Measurements from ENCODE around the gene PHKA1.
"Not testable (repeated sequence)": the region's sequence is repeated elsewhere in the genome, so short reads cannot be mapped to it uniquely, and the experiment has no call there.

The PHKA1 gene

DNA sequence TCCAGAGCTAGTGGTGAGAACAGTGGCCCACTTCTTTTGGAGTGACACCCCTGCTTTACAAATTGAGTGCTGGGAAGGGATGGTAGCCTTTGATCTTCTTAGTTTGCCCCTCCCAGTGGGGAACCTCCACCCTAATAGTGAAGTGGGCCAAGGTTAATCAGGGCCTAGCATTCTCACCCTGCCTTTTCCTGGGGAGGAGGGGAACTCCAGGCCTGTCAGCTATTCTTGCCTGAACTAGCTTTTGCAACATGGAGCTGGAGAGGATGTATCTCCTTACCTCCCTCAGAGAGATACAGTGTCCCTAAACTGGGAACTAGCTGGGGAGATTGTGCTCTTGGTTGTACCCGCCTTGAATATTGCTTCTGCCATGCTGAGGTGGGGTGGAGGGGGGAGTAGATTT lies 20.6 kb downstream of the PHKA1 start:
- CTCF ChIA-PET = no interaction called here
- POLR2A ChIA-PET (ENCODE audit: low non-redundant PET) = no interaction called here
- no peak for DNase-seq (ENCODE audit: low spot score)

DNA sequence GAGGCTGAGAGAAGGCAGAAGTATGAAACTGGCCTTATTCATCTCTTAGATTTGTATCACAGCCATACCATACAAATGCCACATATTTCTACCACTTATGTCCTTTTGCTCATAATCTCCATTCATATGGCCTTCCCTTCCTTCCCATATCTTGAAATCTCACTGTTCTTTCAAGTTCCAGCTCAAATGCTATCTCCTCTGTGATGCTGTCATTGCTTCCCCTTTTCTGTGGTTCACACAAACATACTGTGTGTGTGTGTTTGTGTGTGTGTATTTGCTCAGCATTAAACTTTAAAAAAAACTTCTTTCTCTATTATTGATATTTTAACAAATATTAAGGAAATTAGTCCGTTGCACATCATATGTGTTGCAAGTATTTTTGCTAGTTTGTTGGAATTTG lies 26.7 kb downstream of the PHKA1 start:
- DNase-seq (ENCODE audit: low spot score) = no peak
- CTCF ChIA-PET = interaction anchor here (0.7 kb wide), 1 partner anchor 66 kb away, joined by 3 read pairs; no protein-coding TSS in a partner anchor

More for the DNA sequence above, 20.6 kb downstream of the PHKA1 start:
- no peak overlapping the region for H3K27ac ChIP-seq
- TF ChIP-seq, protein P1, sequence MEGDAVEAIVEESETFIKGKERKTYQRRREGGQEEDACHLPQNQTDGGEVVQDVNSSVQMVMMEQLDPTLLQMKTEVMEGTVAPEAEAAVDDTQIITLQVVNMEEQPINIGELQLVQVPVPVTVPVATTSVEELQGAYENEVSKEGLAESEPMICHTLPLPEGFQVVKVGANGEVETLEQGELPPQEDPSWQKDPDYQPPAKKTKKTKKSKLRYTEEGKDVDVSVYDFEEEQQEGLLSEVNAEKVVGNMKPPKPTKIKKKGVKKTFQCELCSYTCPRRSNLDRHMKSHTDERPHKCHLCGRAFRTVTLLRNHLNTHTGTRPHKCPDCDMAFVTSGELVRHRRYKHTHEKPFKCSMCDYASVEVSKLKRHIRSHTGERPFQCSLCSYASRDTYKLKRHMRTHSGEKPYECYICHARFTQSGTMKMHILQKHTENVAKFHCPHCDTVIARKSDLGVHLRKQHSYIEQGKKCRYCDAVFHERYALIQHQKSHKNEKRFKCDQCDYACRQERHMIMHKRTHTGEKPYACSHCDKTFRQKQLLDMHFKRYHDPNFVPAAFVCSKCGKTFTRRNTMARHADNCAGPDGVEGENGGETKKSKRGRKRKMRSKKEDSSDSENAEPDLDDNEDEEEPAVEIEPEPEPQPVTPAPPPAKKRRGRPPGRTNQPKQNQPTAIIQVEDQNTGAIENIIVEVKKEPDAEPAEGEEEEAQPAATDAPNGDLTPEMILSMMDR (conservative IDR thresholded peaks at IDR 0.05; ENCODE audit: low read depth) = no peak

DNA sequence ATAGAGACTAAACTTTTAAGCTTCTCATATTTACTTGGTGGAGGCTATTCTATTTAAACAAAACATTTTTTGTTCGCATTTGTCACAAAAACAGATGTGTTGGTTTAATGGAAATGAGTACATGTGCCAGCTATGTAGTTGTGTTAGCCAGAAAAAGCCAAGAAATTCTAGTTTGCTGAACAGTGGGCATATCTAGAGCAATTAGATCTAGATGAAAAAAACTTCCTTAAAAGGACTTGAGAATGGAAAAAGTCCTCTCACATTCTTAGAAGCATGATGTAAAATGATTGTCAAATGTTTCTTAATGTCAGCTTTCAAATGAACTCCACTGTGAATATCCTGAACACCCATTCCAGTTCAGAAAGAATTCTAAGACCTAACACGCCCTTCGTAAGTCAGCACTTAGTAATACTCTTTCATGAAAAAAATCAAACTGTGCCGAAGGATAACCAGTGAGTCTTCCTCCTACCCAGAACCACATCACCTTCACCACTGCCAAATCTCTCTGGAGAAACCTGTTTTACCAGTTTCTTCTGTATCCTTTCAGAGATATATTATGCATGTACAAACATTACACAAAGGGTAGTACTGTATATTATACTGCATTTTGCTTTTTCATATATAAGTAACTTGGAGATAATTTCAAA lies 28.2 kb downstream of the PHKA1 start:
- H3K27ac ChIP-seq = no peak overlapping the region
- TF ChIP-seq, protein P1 (conservative IDR thresholded peaks at IDR 0.05; ENCODE audit: low read depth) = no peak
- ChIA-PET CTCF (interaction anchor here (0.6 kb wide), 1 partner anchor 55 kb away, joined by 4 read pairs; no protein-coding TSS in a partner anchor), POLR2A (ENCODE audit: low non-redundant PET) (no interaction called here)
- DNase-seq (ENCODE audit: low spot score) = peak; percentile 63

More for the DNA sequence above, 26.7 kb downstream of the PHKA1 start:
- POLR2A ChIA-PET (ENCODE audit: low non-redundant PET) = no interaction called here
- no peak overlapping the region for H3K27ac ChIP-seq
- TF ChIP-seq, protein P1 (conservative IDR thresholded peaks at IDR 0.05; ENCODE audit: low read depth) = no peak

DNA sequence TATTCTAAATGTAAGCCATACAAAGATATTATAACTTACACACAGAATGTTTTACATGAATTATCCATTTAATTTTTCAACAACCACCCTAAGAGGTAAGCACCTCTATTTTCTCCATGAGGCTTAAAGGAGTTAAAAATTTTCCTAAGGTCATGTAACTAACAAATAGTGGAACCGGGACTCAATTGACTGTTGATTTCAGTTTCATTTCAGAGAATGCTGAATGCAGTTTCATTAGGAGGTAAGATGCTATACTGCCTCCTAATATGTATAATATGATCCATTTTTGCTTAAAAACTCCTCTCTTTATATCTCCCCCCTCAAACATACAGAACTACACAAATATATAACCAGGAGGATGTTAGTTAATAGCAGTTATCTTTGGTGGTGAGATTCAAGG lies 29.1 kb downstream of the PHKA1 start:
- no peak for DNase-seq (ENCODE audit: low spot score)
- ChIA-PET POLR2A (ENCODE audit: low non-redundant PET) (no interaction called here), CTCF (interaction anchor here (0.6 kb wide), 1 partner anchor 54 kb away, joined by 4 read pairs; no protein-coding TSS in a partner anchor)
- H3K27ac ChIP-seq = no peak overlapping the region
- TF ChIP-seq, protein P1 (conservative IDR thresholded peaks at IDR 0.05; ENCODE audit: low read depth) = no peak

DNA sequence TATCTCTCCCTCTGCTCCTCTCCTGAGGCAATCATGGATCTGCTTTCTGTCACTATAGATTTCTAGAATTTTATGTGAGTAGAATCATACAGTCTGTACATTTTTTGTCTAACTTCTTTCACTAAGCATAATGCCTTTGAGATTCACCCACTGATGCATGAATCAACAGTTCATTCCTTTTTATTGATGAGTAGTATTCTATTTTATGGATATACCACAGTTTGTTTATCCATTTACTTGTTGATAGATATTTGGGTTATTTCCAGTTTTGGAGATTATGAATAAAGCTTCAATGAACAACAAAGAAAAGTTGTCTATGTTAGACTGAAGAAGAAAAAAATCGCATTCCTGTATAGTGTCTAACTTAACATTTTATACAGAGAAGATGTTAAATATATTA lies 30.5 kb downstream of the PHKA1 start:
- DNase-seq (ENCODE audit: low spot score) = no peak
- TF ChIP-seq, protein P1 (conservative IDR thresholded peaks at IDR 0.05; ENCODE audit: low read depth) = no peak
- CTCF ChIA-PET = no interaction called here
- POLR2A ChIA-PET (ENCODE audit: low non-redundant PET) = no interaction called here
- H3K27ac ChIP-seq = no peak overlapping the region

DNA sequence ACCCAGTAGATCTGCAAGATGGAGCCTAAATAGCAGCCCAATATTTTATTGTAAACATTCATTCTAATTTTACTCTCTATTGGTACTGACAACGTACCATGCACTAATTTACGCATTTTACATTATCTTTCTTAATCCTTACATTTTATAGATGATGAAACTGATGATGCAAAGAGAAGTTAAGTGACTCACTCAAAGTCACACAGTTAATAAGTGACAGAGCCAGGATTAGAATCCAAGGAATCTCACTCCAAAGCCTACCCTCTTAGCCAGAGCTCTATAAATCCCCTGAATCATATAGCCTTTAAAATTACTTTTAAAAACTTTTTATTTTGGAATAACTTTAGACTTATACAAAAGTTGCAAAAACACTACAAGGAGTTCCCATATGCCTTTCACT lies 37.6 kb downstream of the PHKA1 start:
- no peak for DNase-seq (ENCODE audit: low spot score)
- H3K27ac ChIP-seq = no peak overlapping the region
- TF ChIP-seq, protein P1 (conservative IDR thresholded peaks at IDR 0.05; ENCODE audit: low read depth) = no peak
- POLR2A ChIA-PET (ENCODE audit: low non-redundant PET) = no interaction called here
- CTCF ChIA-PET = no interaction called here

DNA sequence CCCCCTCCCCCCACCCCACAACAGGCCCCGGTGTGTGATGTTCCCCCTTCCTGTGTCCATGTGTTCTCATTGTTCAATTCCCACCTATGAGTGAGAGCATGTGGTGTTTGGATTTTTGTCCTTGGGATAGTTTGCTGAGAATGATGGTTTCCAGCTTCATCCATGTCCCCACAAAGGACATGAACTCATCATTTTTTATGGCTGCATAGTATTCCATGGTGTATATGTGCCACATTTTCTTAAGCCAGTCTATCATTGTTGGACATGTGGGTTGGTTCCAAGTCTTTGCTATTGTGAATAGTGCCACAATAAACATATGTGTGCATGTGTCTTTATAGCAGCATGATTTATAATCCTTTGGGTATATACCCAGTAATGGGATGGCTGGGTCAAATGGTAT lies 40.2 kb downstream of the PHKA1 start:
- POLR2A ChIA-PET (ENCODE audit: low non-redundant PET); CTCF ChIA-PET; DNase-seq (ENCODE audit: low spot score); H3K27ac ChIP-seq: not testable (repeated sequence)

DNA sequence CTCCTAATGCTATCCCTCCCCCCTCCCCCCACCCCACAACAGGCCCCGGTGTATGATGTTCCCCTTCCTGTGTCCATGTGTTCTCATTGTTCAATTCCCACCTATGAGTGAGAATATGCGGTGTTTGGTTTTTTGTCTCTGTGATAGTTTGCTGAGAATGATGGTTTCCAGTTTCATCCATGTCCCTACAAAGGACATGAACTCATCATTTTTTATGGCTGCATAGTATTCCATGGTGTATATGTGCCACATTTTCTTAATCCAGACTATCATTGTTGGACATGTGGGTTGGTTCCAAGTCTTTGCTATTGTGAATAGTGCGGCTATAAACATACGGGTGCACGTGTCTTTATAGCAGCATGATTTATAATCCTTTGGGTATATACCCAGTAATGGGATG lies 44.6 kb downstream of the PHKA1 start:
- POLR2A ChIA-PET (ENCODE audit: low non-redundant PET); CTCF ChIA-PET; DNase-seq (ENCODE audit: low spot score); H3K27ac ChIP-seq: not testable (repeated sequence)

Data from RWPE1 (cell line).